ENCODE results near the gene OSBPL8.

The OSBPL8 gene

GRCh38 chr12:76559400-76560085, at the start of gene OSBPL8:
Gene OSBPL8 (minus strand): TSS chr12:76559771. CDS start chr12:76487551, 72,220 bp downstream.
- peak; percentile 96 for DNase-seq

GRCh38 chr12:76608070-76608469, 48.5 kb upstream of the OSBPL8 start:
- DNase-seq: no peak

GRCh38 chr12:76595056-76595455, 35.5 kb upstream of the OSBPL8 start:
- no peak for DNase-seq

GRCh38 chr12:76591476-76591875, 31.9 kb upstream of the OSBPL8 start:
- no peak for DNase-seq

GRCh38 chr12:76590131-76590530, 30.6 kb upstream of the OSBPL8 start:
- DNase-seq: no peak

- DNase-seq: no peak
Measured at GRCh38 chr12:76588881-76589565, 29.5 kb upstream of the OSBPL8 start.

- DNase-seq: no peak
Measured at GRCh38 chr12:76587428-76588178, 28.0 kb upstream of the OSBPL8 start.

- DNase-seq: peak; percentile 30
Measured at GRCh38 chr12:76586764-76587395, 27.3 kb upstream of the OSBPL8 start.

GRCh38 chr12:76583301-76583700, 23.7 kb upstream of the OSBPL8 start:
- DNase-seq: no peak

- DNase-seq: no peak
Measured at GRCh38 chr12:76573840-76574373, 14.3 kb upstream of the OSBPL8 start.

GRCh38 chr12:76571256-76571655, 11.7 kb upstream of the OSBPL8 start:
- DNase-seq: no peak

- DNase-seq: no peak
Measured at GRCh38 chr12:76569685-76570604, 10.4 kb upstream of the OSBPL8 start.

GRCh38 chr12:76568888-76569551, 9.4 kb upstream of the OSBPL8 start:
- no peak for DNase-seq

- no peak for DNase-seq
Measured at GRCh38 chr12:76568130-76568529, 8.6 kb upstream of the OSBPL8 start.

- DNase-seq: no peak
Measured at GRCh38 chr12:76563061-76563460, 3.5 kb upstream of the OSBPL8 start.

GRCh38 chr12:76562130-76562529, 2.6 kb upstream of the OSBPL8 start:
- no peak for DNase-seq

GRCh38 chr12:76560086-76560491, 518 bp upstream of the OSBPL8 start:
- no peak for DNase-seq

- DNase-seq: peak; percentile 80
Measured at GRCh38 chr12:76558684-76559399, 729 bp downstream of the OSBPL8 start.

GRCh38 chr12:76556368-76556767, 3.2 kb downstream of the OSBPL8 start:
- no peak for DNase-seq

GRCh38 chr12:76555797-76556196, 3.8 kb downstream of the OSBPL8 start:
- DNase-seq: no peak
